AG20443 (cell line): Measurements from ENCODE around the gene MTRF1.
"Not testable (repeated sequence)": the region's sequence is repeated elsewhere in the genome, so short reads cannot be mapped to it uniquely, and the experiment has no call there.

ENCODE experiments used
- DNase-seq: peaks from one replicate; pipeline ENCODE4 v3.0.0; 2012; ENCODE audit warnings: low spot score, mixed read lengths

Gene MTRF1

DNA sequence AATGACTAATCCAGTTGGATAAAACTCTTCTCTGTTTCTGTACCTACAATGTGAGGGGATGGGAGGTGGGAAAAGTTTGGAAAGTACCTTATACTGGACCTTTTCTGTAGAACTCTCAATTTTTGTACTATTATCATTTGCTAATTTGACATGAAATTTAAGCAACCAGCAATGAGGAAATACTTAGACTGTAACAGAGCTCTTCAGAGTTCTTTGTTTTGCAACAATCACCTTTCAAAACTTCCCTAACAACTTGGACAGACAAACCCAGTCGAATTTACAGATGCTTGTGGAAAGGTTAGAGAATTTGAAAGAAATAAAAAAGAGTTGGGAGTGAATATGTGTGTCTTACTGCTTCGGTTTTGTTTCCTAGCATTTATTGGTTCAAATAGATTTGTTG, 85.8 kb downstream of the MTRF1 start:
- DNase-seq: no peak

DNA sequence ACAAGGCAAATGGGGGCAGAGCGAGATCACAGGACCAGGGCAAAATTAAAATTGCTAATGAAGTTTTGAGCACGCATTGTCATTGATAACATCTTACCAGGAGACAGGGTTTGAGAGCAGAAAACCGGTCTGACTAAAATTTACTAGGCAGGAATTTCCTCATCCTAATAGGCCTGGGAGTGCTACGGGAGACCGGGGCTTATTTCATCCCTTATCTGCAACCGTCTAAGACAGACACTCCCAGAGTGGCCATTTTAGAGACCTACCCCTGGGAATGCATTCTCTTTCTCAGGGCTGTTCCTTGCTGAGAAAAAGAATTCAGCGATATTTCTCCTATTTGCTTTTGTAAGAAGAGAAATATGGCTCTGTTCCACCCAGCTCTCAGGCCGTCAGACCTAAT, 87.8 kb downstream of the MTRF1 start:
- not testable (repeated sequence) for DNase-seq
